Esophagus muscularis mucosa (tissue), 4 donors: ENCODE measurements around the gene MT1G. TPM values are rescaled to one million over a fixed set of nuclear protein-coding genes. Genes with fewer than 3 reads are reported as not detected.

ENCODE experiments used
- DNase-seq: peaks from one replicate; pipeline ENCODE4 v3.0.0-alpha.2; 2017; ENCODE audit errors: extremely low spot score
- H3K27ac ChIP-seq, 4 donors: fragments of 200-600 bp; sonication (generic); replicated peaks in 1 of 4; 1 replicate in 3 of 4; 2 replicates in 1 of 4; pipeline ENCODE4 v1.5.1; 2016 to 2019; ENCODE audit warnings: mild to moderate bottlenecking in 1 of 4
- H3K27me3 ChIP-seq, 4 donors: fragments of 200-600 bp; sonication (generic); one replicate each; pipeline versions ENCODE4 v1.5.1 to v1.6.0; 2016 to 2019
- H3K36me3 ChIP-seq, 4 donors: fragments of 200-600 bp; sonication (generic); one replicate each; pipeline ENCODE4 v1.5.1; 2016 to 2019
- H3K4me1 ChIP-seq, 4 donors: fragments of 200-600 bp; sonication (generic); one replicate each; pipeline ENCODE4 v1.5.1; 2016 to 2019
- H3K4me3 ChIP-seq, 4 donors: fragments of 200-600 bp; sonication (generic); 1 replicate in 2 of 4; 2 replicates in 2 of 4; pipeline ENCODE4 v1.5.1; 2016 to 2019; ENCODE audit warnings: mild to moderate bottlenecking in 4 of 4, moderate library complexity in 1 of 4
- H3K9me3 ChIP-seq, 4 donors: fragments of 200-600 bp; sonication (generic); 1 replicate in 3 of 4; 2 replicates in 1 of 4; pipeline ENCODE4 v1.5.1; 2016 to 2019
- CTCF ChIP-seq, 3 experiments: fragments of 200-600 bp in 2 of 3; fragments of 450-650 bp in 1 of 3; sonication (generic) in 2 of 3; IDR thresholded peaks; one replicate each; pipeline ENCODE4 v1.5.1; 2017 to 2019; ENCODE audit warnings: antibody characterized with exemption in 3 of 3, mild to moderate bottlenecking in 2 of 3, moderate library complexity in 1 of 3
- EP300 ChIP-seq: sonication (generic); formaldehyde crosslinking; IDR thresholded peaks from one replicate; pipeline ENCODE4 v1.6.1; 2017; ENCODE audit warnings: antibody characterized with exemption
- POLR2A ChIP-seq: fragments of 450-650 bp; IDR thresholded peaks from one replicate; pipeline ENCODE4 v1.6.1; 2017; ENCODE audit warnings: antibody characterized with exemption, moderate library complexity, mild to moderate bottlenecking, low read depth
- POLR2AphosphoS5 ChIP-seq, 2 donors: sonication (generic); formaldehyde crosslinking; IDR thresholded peaks; one replicate each; pipeline ENCODE4 v1.6.1; 2017; ENCODE audit warnings: antibody characterized with exemption in 2 of 2
- WGBS: methylation state at CpG from one replicate; pipeline ENCODE4 v1.1.5; 2018; 5-methylcytosine and 5-hydroxymethylcytosine counted together
- intact Hi-C: fragments of 100-400 bp; cut with DNase I; formaldehyde crosslinking; loops from one replicate; pipeline ENCODE4 v1.15.1; 2023
- total RNA-seq, 4 donors: library from RNA; depleted of rRNA; stranded (reverse); fragments of >200 nt; gene quantifications; one replicate each; pipeline versions ENCODE4 v1.1.0 to v1.2.1, GENCODE V29; 2016

The MT1G gene
- total RNA-seq, 4 donors from 2014 or later, result 4.9 to 59.0 (median 19.0) TPM; not detected in 1

GRCh38 chr16:56620339-56620897, 47.4 kb downstream of the MT1G start:
- Histone ChIP-seq H3K27me3 (no peaks in the 10 kb centered on the region), H3K9me3 (no peaks in the 10 kb centered on the region), H3K27ac (no peak overlapping the region), H3K4me1 (peaks cover 20 to 35% (median 26%) of the 10 kb centered on the region in 4 donors), H3K36me3 (no peaks in the 10 kb centered on the region), H3K4me3 (no peak overlapping the region)
- DNase-seq, result no peak
- no peak for TF ChIP-seq EP300
- no peak for TF ChIP-seq POLR2AphosphoS5 (IDR thresholded peaks at IDR 0.05)
- TF ChIP-seq POLR2A, result no peak
- TF ChIP-seq CTCF (IDR thresholded peaks at IDR 0.05), result no peak
- intact Hi-C loops, result loop anchor here (10.0 kb wide), 1 partner anchor 196 kb away; the partner anchor contains the start of gene AMFR
- 87% methylated on average over 7 of the region's 8 CpGs for WGBS

- TF ChIP-seq CTCF (IDR thresholded peaks at IDR 0.05), result no peak
- no peak for TF ChIP-seq POLR2A
- no peak for TF ChIP-seq POLR2AphosphoS5 (IDR thresholded peaks at IDR 0.05)
- no peak for TF ChIP-seq EP300
- intact Hi-C loops, result no loop called here
- H3K27ac ChIP-seq, result peak overlapping the region in 2 of 4 donors; percentile 65 to 68
- peaks cover 15 to 28% (median 23%) of the 10 kb centered on the region in 4 donors for H3K4me1 ChIP-seq
- DNase-seq, result no peak
- H3K9me3 ChIP-seq, result no peaks in the 10 kb centered on the region
- H3K27me3 ChIP-seq, result no peaks in the 10 kb centered on the region
- peak overlapping the region in 1 of 4 donors; percentile 58 for H3K4me3 ChIP-seq
- H3K36me3 ChIP-seq, result no peaks in the 10 kb centered on the region
- WGBS, result 86% methylated on average over 6 of the region's 6 CpGs
Measured at GRCh38 chr16:56618138-56618537, 49.7 kb downstream of the MT1G start.

- TF ChIP-seq POLR2AphosphoS5 (IDR thresholded peaks at IDR 0.05), result peak in 1 of 2 donors; percentile 84
- peak in 1 of 3 experiments; percentile 2 for TF ChIP-seq CTCF (IDR thresholded peaks at IDR 0.05)
- no peak for TF ChIP-seq POLR2A
- no peak for TF ChIP-seq EP300
- Histone ChIP-seq H3K27ac (peak overlapping the region; percentile 63 to 68 (median 65)), H3K4me3 (peak overlapping the region; percentile 52 to 58 (median 53)), H3K27me3 (no peaks in the 10 kb centered on the region), H3K36me3 (no peaks in the 10 kb centered on the region), H3K4me1 (peaks cover 15 to 28% (median 23%) of the 10 kb centered on the region in 4 donors), H3K9me3 (no peaks in the 10 kb centered on the region)
- 12% methylated on average over 3 of the region's 41 CpGs for WGBS
- intact Hi-C loops, result no loop called here
- no peak for DNase-seq
Measured at GRCh38 chr16:56617212-56618085, 50.4 kb downstream of the MT1G start.

Other genes with a start within 250 kb of the MT1G start
- 100 to 1,000 TPM; 150 to 205 (median 179) TPM for gene AMFR, start 242.5 kb downstream of the MT1G start, total RNA-seq
- 10 to 100 TPM; 35.5 to 46.7 (median 39.9) TPM for gene NUDT21, start 216.7 kb downstream of the MT1G start, total RNA-seq
- gene OGFOD1, start 216.5 kb downstream of the MT1G start, total RNA-seq, result 10 to 100 TPM; 18.3 to 47.1 (median 33.1) TPM
- gene BBS2, start 148.0 kb downstream of the MT1G start, total RNA-seq, result 10 to 100 TPM; 33.2 to 47.8 (median 39.0) TPM
- not detected for gene MT4, start 103.0 kb downstream of the MT1G start, total RNA-seq
- 10 to 100 TPM in 1 of 4 donors, 1 to 10 TPM in 3; 2.0 to 12.5 (median 4.1) TPM for gene MT3, start 78.5 kb downstream of the MT1G start, total RNA-seq
- gene MT2A, start 59.5 kb downstream of the MT1G start, total RNA-seq, result 100 to 1,000 TPM in 3 of 4 donors, 10 to 100 TPM in 1; 27.0 to 528 (median 116) TPM
- gene MT1E, start 42.3 kb downstream of the MT1G start, total RNA-seq, result 100 to 1,000 TPM in 3 of 4 donors, 10 to 100 TPM in 1; 57.7 to 428 (median 146) TPM
- 10 to 100 TPM in 3 of 4 donors, 1 to 10 TPM in 1; 3.7 to 74.9 (median 14.9) TPM for gene MT1M, start 35.4 kb downstream of the MT1G start, total RNA-seq
- 100 to 1,000 TPM in 1 of 4 donors, 10 to 100 TPM in 1, 1 to 10 TPM in 1, not detected in 1; 1.7 to 371 (median 21.3) TPM for gene MT1A, start 29.4 kb downstream of the MT1G start, total RNA-seq
- gene MT1B, start 16.2 kb downstream of the MT1G start, total RNA-seq, result not detected
- gene MT1F, start 10.1 kb downstream of the MT1G start, total RNA-seq, result 1 to 10 TPM; 2.1 to 7.1 (median 5.0) TPM
- not detected for gene MT1H, start 1.7 kb upstream of the MT1G start, total RNA-seq
- gene MT1X, start 14.4 kb upstream of the MT1G start, total RNA-seq, result 1,000 to 10,000 TPM in 1 of 4 donors, 100 to 1,000 TPM in 3; 283 to 1,221 (median 512) TPM
- 10 to 100 TPM; 34.0 to 47.5 (median 36.5) TPM for gene NUP93, start 62.1 kb upstream of the MT1G start, total RNA-seq
- gene SLC12A3, start 197.1 kb upstream of the MT1G start, total RNA-seq, result not detected